ENCODE measurements around the gene SLC2A9. TPM values are rescaled to one million over a fixed set of nuclear protein-coding genes. Genes with fewer than 3 reads are reported as not detected.

Gene SLC2A9
- total RNA-seq, 1 experiment from 2014 or later: not detected

- no peak for DNase-seq (ENCODE audit: low spot score)
Observed at GRCh38 chr4:9885958-9886357, 135.3 kb downstream of the SLC2A9 start.

DNA sequence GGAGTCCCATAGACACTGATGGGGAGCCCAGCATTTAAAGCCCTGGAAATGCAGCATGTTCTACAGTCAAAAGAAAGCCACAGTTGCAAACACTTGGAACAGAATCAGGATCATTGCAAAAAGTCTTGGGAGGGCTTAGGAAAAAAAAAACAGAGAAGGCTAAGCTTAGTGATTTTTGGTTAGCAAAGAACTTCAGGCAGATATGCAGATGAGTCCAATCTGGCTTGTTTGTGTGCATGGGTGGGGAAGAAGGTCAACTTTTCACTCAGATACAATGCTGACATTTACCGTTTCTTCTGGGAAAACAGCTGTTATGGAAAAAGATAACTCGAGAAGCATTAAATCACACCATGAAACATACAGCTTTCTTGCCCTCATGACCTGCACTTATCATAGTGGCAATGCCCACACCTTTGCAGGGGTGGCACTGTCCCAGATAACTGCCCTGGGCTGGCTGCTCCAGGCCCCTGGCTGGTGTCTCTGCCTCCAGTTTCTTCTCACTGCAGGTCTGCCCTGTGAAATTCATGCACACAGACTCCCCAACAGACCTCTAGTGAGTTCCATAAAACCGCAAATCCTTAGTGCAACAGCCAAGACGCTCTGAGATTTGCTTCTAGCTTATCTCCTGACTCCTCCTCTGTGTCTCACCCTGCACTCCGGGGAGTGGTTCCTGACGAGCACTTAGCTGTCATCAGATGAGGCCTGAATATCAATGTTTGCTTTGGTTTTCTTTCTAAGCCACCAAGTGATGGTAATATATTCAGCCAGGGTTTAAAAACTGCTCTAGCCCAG lies 140.7 kb downstream of the SLC2A9 start:
- in situ Hi-C loops (cut with HindIII; ENCODE audit: low sequenced_read_pairs): no loop called here
- no peak for DNase-seq (ENCODE audit: low spot score)

More at GRCh38 chr4:9885958-9886357, 135.3 kb downstream of the SLC2A9 start:
- in situ Hi-C loops (cut with HindIII; ENCODE audit: low sequenced_read_pairs): no loop called here

GRCh38 chr4:9877123-9877522 lies 144.2 kb downstream of the SLC2A9 start:
- no peak for DNase-seq (ENCODE audit: low spot score)
- in situ Hi-C loops (cut with HindIII; ENCODE audit: low sequenced_read_pairs): no loop called here

DNA sequence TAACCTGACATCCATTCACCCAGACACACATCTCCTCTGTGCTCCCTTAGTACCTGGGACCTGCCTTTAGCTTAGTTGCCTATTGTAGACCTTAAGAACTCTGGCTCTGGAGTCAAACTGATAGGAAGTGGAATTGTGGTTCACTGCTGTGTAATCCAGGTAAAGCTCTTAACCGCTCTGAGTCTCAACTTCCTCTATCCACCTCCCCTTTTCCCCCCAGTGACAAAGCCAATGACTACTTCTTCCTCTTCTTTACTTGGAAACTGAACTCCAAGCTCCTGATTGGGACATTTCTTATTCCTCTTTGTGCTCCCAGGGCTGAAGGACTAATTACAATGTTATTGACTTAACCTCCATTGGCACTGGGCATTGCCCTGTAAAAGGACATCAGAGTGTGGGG lies 145.8 kb downstream of the SLC2A9 start:
- in situ Hi-C loops (cut with HindIII; ENCODE audit: low sequenced_read_pairs): no loop called here

GRCh38 chr4:9874385-9874784 lies 146.9 kb downstream of the SLC2A9 start:
- DNase-seq (ENCODE audit: low spot score): no peak
- in situ Hi-C loops (cut with HindIII; ENCODE audit: low sequenced_read_pairs): no loop called here

More for the DNA sequence above, 145.8 kb downstream of the SLC2A9 start:
- no peak for DNase-seq (ENCODE audit: low spot score)

GRCh38 chr4:9870165-9870790 lies 151.0 kb downstream of the SLC2A9 start:
- in situ Hi-C loops (cut with HindIII; ENCODE audit: low sequenced_read_pairs): no loop called here
- no peak for DNase-seq (ENCODE audit: low spot score)

DNA sequence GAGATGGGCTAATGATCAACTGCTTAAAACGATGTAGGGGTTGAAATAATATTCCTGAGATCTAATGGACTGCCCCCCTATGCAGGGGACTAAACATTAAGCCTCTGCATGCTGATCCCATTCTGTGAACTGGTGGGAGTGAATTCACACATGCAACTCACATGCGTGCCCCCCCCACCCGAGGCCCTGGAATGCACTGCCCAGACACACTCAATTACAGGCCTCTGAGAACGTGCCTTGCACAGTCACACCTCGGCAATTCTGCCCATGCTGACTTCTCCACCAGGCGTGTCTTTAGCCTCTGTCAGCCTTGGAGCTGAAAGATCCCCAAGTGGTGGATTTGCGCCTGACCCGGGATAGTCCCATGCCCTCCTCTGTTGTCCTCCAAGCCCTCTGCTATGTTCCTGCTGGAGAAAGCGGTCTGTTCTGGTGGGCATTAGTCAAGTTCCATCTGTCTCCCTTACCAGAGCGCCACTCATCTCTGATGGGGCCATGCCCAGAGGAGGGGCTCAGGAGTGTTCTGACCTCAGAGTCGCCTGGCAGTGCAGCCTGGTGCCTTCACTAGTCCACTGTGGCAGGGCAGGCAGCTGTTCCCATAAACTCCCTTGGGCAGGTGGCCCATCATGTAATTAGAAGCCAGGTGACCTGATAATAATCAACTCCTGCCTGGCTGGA lies 153.4 kb downstream of the SLC2A9 start:
- in situ Hi-C loops (cut with HindIII; ENCODE audit: low sequenced_read_pairs): no loop called here
- no peak for DNase-seq (ENCODE audit: low spot score)

GRCh38 chr4:9866931-9867330 lies 154.4 kb downstream of the SLC2A9 start:
- in situ Hi-C loops (cut with HindIII; ENCODE audit: low sequenced_read_pairs): no loop called here

DNA sequence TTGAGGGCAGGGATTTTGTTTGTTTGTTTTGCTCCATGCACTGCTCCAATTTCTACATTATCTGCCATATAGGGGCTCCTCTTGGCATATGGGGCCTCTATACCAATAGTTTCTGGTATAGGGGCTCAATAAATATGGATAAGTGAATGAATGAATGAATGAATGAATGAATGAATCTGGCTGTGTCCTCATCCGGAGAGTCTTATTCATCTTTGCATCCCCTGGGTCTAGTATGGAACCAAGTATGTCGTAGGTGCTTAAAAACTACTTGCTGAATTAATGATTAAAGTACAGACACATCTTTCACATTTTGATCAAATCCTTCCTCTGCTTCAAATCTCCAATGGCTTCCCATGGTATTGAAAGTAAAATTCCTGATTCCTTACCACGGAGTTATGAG lies 159.7 kb downstream of the SLC2A9 start:
- DNase-seq (ENCODE audit: low spot score): no peak
- in situ Hi-C loops (cut with HindIII; ENCODE audit: low sequenced_read_pairs): no loop called here

More at GRCh38 chr4:9866931-9867330, 154.4 kb downstream of the SLC2A9 start:
- DNase-seq (ENCODE audit: low spot score): no peak

DNA sequence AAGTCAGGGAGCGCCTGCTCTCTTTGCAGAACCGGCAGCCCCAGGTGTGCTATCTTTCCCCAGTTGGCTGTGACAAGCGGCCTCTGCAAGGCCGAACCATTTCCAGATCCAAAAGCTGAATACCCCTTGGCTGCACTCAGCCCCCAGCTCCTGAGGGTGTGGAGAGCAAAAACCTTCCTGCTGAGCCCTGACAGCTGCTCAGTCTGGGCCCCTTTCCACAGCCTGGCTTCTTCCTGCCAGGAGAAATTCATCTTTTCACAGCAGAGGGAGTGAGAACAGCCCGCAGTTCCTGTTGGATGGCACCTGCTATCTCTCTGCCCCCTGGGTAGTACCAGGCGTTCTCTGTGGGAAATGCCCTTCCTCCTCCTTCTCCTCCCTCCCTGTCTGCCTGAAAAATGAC lies 161.5 kb downstream of the SLC2A9 start:
- no peak for DNase-seq (ENCODE audit: low spot score)
- in situ Hi-C loops (cut with HindIII; ENCODE audit: low sequenced_read_pairs): no loop called here

- in situ Hi-C loops (cut with HindIII; ENCODE audit: low sequenced_read_pairs): no loop called here
- no peak for DNase-seq (ENCODE audit: low spot score)
Observed at GRCh38 chr4:9849538-9849920, 171.8 kb downstream of the SLC2A9 start.

DNA sequence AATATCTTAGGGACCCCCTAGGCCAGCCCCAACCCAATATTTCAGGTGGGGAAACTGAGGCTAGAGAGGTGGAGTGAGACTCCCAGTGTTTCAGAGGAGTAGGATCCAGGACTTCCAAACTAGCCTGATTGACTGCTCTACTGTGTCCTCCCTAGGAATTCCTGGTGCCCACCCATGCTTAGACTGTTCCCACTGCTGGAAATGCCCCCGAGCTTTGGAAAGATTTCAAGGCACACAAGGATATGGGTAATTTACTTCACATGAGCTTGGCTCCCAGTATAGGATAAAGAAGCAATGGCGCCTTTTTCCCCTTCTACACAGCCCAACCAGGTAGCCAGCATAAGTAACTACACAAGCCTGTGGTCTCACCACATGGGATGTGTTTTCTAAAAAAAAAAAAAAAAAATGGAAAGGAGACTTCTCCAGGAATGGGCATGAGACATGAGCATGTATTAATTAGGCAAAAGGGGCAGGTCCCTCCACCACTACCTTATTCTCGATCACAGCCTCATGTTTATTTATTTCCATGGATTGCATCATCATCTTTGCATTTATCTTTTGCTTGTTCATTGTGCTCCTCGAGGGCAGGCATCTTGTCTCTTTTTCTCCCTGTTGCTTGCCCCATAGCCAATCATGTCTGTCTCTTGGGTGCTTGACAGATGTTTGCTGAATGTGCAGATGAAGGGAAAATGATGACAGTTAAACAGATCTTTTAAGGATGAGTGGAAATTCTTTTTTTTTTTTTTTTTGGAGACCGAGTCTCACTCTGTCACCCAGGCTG lies 173.1 kb downstream of the SLC2A9 start:
- no peak for DNase-seq (ENCODE audit: low spot score)
- in situ Hi-C loops (cut with HindIII; ENCODE audit: low sequenced_read_pairs): no loop called here

DNA sequence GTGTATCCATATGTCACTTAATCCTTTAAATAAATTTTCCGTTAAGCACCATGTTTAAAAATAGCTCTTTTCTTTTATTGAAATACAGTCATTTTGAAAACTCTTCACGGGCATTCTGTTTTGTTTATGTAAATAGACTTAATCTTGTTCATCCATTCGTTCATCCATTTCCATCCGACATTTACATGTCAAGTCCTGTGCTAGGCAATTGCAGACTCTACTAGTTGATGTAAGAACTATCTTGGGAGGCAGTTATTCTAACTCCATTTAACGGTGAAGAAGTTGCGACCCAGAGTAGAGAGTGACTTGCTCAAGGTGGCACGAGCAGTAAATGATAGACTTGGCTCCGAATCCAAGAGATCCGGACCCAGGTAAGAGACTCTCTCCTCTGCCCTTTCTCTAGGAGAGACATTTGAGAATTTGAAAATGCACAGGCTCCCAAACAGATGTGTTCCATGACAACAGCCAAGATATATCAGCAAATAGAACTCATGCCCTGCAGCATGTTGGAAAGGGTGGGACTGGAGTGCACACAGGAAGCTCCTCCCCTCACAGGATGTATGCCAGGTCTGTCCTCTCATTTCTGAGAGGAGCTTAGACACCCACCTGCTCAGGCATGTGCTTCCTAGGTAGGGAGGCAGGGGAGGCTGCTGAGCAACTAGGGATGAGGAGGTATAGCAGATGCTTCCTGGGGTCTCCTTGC lies 175.4 kb downstream of the SLC2A9 start:
- in situ Hi-C loops (cut with HindIII; ENCODE audit: low sequenced_read_pairs): no loop called here
- DNase-seq (ENCODE audit: low spot score): no peak

DNA sequence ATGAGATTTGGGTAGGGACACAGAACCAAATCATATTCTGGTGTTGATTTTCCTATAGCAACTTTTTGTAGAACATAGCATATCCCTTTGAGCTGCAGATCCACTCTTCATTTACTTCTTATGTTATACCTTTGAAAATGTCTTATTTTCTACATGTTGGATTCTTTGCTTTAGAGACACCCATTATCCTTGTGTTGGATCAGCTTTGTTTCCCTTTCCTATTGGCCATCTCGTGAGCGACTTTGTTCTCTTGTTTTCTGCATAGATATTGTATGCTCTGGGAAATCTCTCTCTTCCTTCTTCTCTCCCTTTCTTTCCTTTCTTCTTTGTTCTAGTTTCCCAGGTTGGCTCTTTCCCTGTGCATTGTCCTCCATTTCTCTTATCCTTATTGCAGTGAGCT lies 180.2 kb downstream of the SLC2A9 start:
- in situ Hi-C loops (cut with HindIII; ENCODE audit: low sequenced_read_pairs): no loop called here
- DNase-seq (ENCODE audit: low spot score): no peak

GRCh38 chr4:9835430-9835829 lies 185.9 kb downstream of the SLC2A9 start:
- in situ Hi-C loops (cut with HindIII; ENCODE audit: low sequenced_read_pairs): no loop called here

DNA sequence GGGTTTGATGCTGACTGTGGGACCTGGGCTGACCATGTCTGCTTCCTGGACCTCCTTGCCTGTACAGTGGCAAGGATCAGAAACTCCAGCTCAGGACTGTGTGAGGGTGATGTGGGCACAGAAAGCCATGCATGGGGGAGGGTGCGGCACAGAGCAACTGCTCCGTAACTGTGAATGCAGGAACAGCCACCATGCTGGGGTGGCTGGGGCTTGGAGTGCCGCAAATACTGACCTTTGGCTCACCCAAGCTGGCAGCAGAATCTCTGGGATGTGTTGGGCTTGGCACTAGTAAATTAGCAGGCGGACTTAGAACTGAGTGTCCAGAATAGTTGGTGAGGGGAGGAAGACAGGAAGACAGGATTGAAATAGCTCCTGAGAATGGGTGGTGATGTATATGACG lies 187.9 kb downstream of the SLC2A9 start:
- in situ Hi-C loops (cut with HindIII; ENCODE audit: low sequenced_read_pairs): no loop called here
- no peak for DNase-seq (ENCODE audit: low spot score)

More at GRCh38 chr4:9835430-9835829, 185.9 kb downstream of the SLC2A9 start:
- DNase-seq (ENCODE audit: low spot score): no peak

- no peak for DNase-seq (ENCODE audit: low spot score)
- in situ Hi-C loops (cut with HindIII; ENCODE audit: low sequenced_read_pairs): no loop called here
Observed at GRCh38 chr4:9832640-9833039, 188.7 kb downstream of the SLC2A9 start.

DNA sequence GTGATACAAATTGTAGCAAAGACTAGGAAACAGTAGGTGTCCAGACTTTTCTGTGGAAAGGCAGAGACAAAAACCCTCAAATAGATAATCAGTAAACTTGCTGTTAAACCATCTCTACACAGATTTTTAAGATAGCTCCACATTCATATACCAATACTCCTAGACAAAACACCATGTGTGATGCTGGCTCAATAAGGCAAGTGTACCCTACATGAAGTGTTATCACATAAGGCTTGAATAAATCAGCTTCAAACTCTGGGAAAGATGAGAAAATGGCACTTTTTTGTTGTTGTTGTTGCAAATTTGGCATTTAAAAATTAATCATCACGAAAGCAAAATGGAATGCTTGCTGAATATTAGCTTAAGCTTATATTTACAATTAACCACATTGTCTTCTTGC lies 194.7 kb downstream of the SLC2A9 start:
- DNase-seq (ENCODE audit: low spot score): no peak
- in situ Hi-C loops (cut with HindIII; ENCODE audit: low sequenced_read_pairs): no loop called here

DNA sequence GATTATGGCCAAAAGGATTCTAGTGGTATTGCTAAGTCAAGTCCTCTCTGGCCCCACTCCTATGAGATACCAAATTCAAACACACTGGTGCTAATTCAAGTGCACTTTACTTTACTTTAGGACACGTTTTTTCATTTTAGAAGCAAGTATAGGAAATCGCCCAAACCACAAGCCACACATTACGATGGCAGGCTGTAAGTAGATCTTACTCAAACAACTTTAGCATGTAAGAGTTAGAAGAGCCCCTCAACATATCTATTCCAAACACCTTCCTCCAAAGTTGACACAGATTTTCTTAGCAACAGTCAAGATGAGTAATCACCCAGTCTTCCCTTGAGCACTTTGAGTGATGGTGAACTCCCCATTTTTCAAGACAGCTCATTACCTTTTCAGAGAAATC lies 196.2 kb downstream of the SLC2A9 start:
- in situ Hi-C loops (cut with HindIII; ENCODE audit: low sequenced_read_pairs): no loop called here
- DNase-seq (ENCODE audit: low spot score): no peak

Measured in G401 (cell line).